Loucy (cell line): Measurements from ENCODE around the gene DPM1.

Source experiments
- EZH2phosphoT487 ChIP-seq: fragments of 200-600 bp; IDR thresholded peaks from 2 replicates; pipeline ENCODE4 v1.6.1; 2018; ENCODE audit warnings: antibody characterized with exemption, mild to moderate bottlenecking, moderate library complexity, borderline replicate concordance
- TF ChIP-seq, protein P1 (sequence below): fragments of 200-600 bp; sonication (generic); conservative IDR thresholded peaks from 2 replicates; pipeline ENCODE4 v1.5.1; 2014; ENCODE audit warnings: mild to moderate bottlenecking, antibody characterized with exemption, low read length

- TF ChIP-seq, protein P1, sequence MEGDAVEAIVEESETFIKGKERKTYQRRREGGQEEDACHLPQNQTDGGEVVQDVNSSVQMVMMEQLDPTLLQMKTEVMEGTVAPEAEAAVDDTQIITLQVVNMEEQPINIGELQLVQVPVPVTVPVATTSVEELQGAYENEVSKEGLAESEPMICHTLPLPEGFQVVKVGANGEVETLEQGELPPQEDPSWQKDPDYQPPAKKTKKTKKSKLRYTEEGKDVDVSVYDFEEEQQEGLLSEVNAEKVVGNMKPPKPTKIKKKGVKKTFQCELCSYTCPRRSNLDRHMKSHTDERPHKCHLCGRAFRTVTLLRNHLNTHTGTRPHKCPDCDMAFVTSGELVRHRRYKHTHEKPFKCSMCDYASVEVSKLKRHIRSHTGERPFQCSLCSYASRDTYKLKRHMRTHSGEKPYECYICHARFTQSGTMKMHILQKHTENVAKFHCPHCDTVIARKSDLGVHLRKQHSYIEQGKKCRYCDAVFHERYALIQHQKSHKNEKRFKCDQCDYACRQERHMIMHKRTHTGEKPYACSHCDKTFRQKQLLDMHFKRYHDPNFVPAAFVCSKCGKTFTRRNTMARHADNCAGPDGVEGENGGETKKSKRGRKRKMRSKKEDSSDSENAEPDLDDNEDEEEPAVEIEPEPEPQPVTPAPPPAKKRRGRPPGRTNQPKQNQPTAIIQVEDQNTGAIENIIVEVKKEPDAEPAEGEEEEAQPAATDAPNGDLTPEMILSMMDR = no peak
- no peak for TF ChIP-seq EZH2phosphoT487
Measured at GRCh38 chr20:50916934-50917333, 41.4 kb downstream of the DPM1 start.
